C4-2B (cell line): ENCODE measurements around the gene LIG3.
"Not testable (repeated sequence)": the region's sequence is repeated elsewhere in the genome, so short reads cannot be mapped to it uniquely, and the experiment has no call there.

Experiments
- ZFX ChIP-seq: fragments of 450-650 bp; IDR thresholded peaks from 2 replicates; pipeline ENCODE4 v1.6.1; 2017
- TF ChIP-seq, protein P1 (sequence below): fragments of 450-650 bp; conservative IDR thresholded peaks from 2 replicates; pipeline ENCODE4 v1.5.1; 2017; ENCODE audit warnings: mild to moderate bottlenecking

DNA sequence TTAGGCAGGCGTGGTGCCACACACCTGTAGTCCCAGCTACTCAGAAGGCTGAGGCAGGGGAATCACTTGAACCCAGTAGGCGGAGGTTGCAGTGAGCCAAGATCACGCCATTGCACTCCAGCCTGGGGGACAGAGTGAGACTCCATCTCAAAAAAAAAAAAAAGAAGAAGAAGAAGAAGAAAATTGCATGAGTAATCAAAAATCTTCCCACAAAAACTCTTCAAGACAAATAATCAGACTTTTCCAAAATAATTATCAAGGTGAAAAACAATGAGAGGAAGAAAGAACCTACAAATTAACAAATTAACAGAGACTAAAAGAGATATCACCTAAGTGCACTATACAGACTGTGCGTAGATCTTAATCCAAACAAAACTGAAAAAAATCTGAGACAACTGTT is 29.5 kb upstream of the LIG3 start:
- TF ChIP-seq, protein P1, sequence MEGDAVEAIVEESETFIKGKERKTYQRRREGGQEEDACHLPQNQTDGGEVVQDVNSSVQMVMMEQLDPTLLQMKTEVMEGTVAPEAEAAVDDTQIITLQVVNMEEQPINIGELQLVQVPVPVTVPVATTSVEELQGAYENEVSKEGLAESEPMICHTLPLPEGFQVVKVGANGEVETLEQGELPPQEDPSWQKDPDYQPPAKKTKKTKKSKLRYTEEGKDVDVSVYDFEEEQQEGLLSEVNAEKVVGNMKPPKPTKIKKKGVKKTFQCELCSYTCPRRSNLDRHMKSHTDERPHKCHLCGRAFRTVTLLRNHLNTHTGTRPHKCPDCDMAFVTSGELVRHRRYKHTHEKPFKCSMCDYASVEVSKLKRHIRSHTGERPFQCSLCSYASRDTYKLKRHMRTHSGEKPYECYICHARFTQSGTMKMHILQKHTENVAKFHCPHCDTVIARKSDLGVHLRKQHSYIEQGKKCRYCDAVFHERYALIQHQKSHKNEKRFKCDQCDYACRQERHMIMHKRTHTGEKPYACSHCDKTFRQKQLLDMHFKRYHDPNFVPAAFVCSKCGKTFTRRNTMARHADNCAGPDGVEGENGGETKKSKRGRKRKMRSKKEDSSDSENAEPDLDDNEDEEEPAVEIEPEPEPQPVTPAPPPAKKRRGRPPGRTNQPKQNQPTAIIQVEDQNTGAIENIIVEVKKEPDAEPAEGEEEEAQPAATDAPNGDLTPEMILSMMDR, result not testable (repeated sequence)
- TF ChIP-seq ZFX, result not testable (repeated sequence)
